GM18907 (cell line): ENCODE data around the gene LIAS.
"Not testable (repeated sequence)": the region's sequence is repeated elsewhere in the genome, so short reads cannot be mapped to it uniquely, and the experiment has no call there.

Experiments used
- ATAC-seq: cut with Tn5 transposase; IDR thresholded peaks from one replicate; pipeline ENCODE4 v1.9.1; 2021; ENCODE audit warnings: mild to moderate bottlenecking, moderate library complexity; ENCODE audit not compliant: unreplicated experiment

LIAS gene

DNA sequence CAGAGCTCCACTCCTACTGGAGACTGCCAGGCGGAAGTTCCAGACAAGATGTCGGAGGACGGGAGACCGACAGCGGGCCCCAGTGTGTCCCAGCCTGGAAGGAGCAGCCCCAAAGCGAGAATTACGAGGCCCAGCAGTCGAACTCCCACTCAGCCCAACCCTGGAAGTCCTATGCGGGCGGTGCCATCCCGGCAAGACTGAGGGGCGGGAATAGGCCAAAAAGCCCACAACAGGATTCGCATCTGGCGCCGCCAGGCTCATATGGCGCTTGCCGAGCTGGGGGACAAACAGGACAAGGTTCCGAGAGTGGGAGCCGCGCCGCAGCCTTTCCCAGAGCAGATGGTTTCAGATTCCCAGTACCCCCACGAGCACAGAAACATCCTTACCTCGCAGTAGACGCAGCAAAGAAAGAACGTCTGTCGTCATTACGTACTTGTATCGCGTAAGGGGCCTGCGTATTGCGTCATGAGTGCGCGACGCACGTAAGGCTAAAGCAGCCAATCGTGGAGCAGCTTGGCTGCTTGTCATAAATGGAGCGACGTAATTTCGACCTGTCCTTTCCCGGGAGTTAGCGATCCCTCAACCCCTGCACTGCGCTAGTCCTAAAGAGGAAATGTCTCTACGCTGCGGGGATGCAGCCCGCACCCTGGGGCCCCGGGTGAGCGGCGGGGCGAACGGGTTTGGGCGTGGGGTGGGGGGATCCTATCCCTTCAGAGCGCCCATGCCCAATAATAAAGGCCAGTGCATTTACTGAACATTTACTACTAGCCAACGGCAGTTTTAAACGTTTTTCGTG, at the start of gene LIAS, which contains the start of gene RPL9:
Gene LIAS, plus strand, starts transcription at position 552 of the 796 bp plus-strand sequence. Its CDS starts 62 bp downstream, at position 614.
Gene RPL9, minus strand, starts transcription at position 418 of the 796 bp plus-strand sequence. CDS start 483 bp downstream, outside the sequence.
- ATAC-seq = peak; percentile 92

DNA sequence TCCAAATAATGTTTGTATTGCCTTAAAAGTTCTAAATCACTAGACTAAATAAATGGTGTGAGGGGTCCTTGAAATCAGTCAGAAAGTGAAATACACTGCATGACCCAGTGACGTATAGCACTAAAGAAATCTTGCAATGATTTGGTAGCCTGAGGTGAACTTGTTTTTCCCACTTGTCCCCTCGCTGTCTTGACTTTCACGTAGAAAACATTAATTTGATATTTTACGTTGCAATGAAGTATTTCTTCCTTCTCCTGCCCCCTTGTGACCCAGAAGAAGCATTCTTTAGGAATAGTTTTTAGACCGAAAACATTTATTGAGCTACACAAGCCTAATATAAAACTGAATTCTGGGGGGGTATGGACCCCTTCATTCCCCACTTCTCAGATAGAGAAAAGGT, 48.4 kb upstream of the LIAS start:
- no peak for ATAC-seq

DNA sequence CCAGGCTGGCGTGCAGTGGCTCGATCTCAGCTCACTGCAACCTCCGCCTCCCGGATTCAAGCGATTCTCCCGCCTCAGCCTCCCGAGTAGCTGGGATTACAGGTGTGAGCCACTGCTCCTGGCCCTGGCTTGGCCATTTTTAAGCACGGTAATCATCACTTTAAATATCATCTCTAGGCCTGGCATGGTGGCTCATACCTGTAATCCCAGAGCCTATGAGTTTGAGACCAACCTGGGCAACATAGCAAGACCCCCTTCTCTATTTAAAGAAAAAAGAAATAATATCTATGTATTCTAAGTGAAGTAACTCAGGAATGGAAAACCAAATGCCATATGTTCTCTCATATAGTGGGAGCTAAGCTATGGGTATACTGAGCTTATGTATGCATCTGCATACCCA, 47.3 kb upstream of the LIAS start:
- not testable (repeated sequence) for ATAC-seq

DNA sequence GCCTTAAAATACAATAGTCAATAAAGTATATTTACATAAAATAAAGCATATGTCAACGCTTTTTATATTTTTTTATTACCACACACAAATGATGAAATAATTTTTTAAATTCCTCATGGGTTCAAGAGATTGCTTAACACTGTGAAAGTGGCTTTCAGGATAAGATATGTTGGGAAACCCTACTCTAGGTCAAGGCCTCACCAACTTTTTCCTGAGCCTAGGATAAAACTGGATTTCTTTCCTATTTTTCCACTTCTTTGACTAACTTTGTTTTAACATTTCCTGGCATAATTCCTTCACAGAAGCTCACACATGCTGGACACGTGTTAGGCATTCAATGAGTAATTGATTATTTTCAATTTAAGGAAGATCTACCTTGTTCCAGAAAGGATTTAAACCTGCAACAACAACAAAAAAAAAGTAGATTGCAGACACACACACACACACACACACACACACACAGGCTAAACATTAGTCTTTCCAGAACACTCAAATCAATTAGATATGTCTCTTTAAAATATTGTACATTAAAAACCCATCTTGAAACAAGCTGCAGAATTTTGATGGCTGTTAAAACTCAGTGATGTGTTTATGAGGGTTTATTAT, 43.1 kb upstream of the LIAS start:
- ATAC-seq = no peak

DNA sequence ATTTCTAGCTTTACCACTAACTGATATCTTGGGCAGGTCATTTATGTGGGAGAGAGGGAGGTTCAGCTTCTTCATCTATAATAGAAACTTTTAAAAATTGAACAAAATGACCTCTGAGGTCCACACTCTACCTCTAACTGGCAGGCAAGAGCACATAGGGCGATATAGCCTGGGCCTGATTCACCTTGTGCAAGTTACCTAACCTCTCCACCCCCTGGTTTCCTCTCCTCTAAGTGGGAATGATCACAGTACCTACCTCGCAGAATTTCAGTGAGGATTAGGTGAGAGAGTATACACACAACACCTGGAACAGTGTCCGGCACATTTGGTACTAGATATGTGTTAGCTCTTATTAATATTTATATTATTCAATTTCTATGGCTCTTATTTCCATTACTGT, 36.6 kb upstream of the LIAS start:
- no peak for ATAC-seq

DNA sequence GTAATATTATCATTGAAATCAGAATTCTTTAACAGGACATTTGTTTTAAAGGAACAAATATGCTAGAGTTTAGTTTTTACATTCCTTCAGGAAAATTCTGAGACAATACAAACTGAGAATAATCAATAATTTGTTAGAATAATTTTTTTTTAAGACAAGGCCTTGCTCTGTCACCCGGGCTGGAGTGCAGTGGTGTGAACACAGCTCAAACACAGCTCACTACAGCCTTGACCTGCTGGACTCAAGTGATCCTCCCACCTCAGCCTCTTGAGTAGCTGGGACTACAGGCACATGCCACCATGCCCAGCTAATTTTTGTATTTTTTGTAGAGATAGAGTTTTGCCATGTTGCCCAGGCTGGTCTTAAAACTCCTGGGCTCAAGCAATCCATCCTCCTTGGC, 33.6 kb upstream of the LIAS start:
- not testable (repeated sequence) for ATAC-seq

DNA sequence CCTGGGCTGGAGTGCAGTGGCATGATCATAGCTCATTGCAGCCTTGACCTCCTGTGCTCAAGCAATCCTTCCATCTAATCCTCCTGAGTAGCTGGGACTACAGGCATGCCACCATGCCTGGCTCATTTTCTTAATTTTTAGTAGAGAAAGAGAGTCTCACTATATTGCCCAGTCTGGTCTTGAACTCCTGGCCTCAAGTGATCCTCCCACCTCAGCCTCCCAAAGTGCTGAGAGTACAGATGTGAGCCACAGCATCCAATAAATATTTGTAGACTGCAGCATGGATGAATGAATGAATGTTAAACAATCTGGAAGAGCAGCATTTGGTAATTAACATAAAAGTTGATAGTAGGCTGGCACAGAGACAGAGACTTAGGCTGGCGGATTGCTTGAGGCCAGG, 32.1 kb upstream of the LIAS start:
- ATAC-seq = no peak

DNA sequence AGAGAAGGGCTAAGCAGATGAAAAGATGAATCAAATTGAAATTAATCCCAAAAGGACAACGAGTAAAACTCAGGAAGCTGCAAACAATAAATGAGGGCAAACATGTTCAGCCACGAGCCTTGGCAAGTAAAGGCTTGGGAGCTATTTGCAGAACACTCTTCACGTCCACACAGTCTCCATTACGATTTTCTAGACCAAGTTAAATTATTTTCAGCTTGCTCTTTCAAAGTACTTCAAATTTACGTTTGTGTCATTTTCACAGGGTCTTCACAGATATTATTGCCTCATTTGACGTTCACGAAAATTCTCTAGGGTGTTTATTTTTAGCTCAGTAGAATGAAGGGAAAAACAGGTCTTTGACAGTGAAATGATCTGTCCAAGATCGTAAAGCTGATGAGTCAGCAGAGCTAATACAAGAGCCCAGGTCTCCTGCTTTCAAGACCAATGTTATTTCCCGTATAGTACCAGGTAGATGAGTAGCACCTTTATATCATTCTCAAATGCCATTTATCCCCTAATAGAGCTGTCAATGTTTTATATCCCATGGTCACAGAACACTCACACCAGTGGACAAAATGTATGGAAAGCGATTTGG, 31.2 kb upstream of the LIAS start:
- no peak for ATAC-seq

DNA sequence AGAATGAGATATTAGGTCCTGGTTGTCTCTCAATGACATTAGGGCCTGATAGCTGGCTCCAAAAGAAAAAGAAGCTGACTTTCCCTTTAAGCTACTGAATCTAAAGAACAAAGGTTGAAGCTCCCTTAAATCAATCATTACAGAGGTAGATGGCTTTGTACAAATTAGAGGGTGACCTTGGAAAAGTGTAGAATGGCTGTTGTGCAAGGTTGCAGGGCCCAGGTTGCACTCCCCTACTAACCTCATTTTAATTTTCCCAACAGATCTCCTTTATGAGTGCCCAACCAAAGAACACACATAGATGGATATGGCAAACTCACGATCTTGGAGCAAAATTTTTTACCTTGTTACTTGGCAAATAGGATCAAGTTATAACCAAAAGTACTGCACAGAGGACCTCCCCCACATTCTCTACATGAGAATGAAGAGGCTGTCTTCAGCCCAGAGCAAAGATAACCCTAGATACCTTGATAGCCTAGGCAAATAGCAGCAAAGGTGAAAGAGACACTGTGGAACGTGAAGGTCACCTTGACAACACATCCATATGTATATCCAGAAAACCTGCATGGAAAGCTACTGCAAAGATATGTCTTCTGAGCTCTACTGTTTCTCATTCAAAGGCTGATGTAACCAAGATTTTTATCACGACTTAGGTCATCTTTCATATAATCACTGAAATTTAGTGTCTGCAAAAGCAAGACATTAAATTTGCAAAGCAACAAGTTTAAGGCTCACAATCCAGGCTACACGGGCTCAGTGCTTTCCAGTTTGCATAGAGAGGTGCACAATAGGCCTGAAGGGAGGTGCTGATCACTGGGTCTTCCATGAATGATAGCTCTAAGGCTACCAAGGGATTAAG, 29.2 kb upstream of the LIAS start:
- ATAC-seq = no peak

DNA sequence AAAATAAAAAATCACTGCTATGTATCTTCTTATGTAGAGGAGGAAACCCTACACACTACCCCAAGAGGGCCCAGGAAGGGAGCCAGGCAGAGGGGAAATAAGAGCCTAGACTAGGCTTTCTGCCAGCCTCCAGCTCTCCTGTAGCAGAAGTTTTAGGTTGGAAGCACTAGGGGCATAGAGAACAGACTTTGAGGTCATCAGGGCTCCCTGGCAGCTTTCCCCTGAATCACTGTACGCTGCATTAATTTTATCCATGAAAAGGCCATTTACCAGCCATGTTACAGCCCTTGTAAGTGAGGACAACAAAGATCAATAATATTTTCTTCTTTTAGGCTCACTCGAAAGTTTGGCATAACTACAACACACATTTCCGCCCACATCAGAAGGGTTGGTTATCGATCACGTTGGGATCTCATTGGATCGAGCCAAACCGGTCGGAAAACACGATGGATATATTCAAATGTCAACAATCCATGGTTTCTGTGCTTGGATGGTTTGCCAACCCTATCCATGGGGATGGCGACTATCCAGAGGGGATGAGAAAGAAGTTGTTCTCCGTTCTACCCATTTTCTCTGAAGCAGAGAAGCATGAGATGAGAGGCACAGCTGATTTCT, 24.9 kb upstream of the LIAS start:
- ATAC-seq = no peak

DNA sequence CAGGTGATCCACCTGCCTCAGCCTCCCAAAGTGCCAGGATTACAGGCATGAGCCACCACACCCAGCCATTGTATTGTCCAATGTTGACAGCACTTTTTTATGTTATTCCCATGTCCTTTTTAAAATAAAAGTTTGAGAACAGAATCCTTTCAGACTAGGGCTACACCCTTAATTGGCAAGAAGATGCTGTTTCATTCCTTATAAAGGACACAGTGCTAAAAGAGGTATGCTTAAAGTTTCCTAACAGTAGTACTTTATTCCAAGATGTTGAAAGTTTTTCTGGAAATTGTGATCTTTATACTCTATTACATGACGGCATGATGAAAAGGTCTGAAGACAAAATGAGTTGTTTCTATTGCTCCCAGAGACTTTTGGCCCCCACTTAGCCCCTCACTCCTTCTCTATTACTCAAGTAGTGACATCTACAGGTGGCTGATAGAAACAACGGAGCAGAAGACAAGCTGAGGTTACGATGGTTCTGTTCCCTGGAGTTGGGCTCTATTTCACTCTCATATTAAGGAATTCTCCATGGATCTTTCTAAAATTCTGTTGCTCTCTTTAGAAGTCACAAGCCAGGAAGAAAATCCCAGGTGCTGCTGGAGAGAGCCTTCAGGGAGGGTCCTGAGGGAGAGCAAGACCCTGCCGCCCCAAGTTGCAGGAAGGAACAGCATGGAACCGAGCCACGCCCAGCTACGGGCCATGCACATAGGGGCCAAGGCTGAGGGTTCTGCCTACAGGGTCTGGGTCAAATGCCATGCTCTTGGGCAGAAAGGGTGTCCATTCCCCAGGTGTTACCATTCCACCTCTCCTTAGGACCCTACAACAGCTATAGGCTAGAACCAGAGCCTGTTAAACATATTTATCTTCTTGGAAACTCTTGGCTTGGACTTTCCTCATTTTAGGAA, 22.9 kb upstream of the LIAS start:
- ATAC-seq = no peak

DNA sequence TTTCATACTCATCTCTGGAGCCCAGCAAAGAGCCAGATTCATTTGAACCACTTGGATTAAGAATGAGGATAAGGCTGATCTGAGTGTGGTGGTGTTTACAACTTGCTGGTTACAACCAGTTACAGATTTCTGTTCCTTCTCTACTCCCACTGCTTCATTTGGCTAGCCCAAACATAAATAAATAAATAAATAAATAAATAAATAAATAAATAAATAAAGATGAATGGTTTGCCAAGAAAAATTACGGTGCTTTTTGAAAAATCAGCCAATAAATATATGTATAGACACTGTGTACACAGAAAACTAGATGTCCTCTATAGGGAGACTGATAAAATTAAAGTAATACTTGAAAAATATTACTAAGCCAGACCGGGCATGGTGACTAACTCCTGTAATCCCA, 17.3 kb upstream of the LIAS start:
- no peak for ATAC-seq

DNA sequence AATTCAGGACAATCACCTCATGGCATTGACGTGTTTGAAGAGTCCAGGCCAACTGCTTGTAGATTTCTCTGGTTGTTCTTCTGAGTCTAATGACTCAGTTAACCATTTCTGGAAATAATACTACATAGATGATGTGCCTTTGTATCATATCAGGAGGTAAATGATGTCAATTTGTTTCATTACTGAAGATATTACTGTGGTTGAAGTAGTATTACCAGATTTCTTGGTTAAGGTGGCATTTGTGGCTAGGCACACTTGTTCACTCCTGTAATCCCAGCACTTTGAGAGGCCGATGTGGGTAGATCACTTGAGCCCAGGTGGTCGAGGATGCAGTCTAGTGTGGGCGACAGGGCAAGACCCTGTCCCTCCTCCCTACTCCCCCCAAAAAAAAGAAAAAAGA, 15.9 kb upstream of the LIAS start:
- ATAC-seq = no peak

DNA sequence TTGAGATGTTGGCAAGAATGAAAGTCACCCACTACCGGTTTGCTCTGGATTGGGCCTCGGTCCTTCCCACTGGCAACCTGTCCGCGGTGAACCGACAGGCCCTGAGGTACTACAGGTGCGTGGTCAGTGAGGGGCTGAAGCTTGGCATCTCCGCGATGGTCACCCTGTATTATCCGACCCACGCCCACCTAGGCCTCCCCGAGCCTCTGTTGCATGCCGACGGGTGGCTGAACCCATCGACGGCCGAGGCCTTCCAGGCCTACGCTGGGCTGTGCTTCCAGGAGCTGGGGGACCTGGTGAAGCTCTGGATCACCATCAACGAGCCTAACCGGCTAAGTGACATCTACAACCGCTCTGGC, 12.4 kb upstream of the LIAS start:
- no peak for ATAC-seq

DNA sequence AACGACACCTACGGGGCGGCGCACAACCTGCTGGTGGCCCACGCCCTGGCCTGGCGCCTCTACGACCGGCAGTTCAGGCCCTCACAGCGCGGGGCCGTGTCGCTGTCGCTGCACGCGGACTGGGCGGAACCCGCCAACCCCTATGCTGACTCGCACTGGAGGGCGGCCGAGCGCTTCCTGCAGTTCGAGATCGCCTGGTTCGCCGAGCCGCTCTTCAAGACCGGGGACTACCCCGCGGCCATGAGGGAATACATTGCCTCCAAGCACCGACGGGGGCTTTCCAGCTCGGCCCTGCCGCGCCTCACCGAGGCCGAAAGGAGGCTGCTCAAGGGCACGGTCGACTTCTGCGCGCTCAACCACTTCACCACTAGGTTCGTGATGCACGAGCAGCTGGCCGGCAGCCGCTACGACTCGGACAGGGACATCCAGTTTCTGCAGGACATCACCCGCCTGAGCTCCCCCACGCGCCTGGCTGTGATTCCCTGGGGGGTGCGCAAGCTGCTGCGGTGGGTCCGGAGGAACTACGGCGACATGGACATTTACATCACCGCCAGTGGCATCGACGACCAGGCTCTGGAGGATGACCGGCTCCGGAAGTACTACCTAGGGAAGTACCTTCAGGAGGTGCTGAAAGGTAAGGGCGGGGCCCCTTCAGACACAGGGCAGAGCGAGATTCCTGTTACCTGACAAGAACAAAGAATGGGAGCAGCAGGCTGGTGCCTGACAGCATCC, 11.8 kb upstream of the LIAS start:
- ATAC-seq = peak; percentile 86

DNA sequence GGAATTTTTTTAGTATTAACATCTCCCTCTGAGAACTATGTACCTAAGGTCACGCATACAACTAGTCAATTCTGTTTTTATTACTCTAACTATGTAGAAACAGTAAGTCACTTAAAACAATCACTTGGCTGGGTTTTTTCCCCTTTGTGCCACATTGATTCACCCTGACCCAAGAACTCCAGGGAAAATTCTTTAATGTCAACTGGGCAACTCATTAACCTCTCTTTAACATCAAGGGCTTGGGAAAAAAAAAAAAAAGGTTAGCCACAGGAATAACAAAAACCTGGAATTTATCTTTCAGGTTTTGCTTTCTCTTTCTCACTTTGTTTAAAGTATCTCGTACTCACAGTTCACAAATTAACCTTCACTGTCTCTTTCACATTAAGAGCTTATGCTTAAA, 8.2 kb upstream of the LIAS start:
- ATAC-seq = no peak

DNA sequence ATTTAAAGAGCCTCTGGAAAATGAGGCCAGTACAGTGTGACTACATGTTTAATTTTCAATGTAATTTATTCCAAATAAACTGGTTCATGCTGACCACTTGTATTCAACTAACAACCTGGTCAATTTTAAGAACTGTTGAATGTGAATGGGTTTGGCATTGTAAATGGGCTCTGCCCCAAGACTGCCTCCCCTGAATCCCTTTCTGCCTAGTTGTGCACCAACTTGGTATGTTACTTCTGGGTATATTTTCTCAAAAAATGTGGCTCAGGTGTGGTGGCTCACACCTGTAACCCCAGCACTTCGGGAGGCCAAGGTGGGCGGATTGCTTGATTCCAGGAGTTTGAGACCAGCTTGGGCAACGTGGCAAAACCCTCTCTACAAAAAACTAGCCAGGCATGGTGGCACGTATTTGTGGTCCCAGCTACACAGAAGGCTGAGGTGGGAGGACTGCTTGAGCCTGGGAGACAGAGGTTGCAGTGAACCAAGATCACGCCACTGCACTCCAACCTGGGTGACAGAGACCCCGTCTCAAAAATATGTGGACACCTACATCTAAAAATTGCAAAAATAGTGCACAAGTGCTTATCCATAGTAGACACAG, 7.3 kb upstream of the LIAS start:
- no peak for ATAC-seq

DNA sequence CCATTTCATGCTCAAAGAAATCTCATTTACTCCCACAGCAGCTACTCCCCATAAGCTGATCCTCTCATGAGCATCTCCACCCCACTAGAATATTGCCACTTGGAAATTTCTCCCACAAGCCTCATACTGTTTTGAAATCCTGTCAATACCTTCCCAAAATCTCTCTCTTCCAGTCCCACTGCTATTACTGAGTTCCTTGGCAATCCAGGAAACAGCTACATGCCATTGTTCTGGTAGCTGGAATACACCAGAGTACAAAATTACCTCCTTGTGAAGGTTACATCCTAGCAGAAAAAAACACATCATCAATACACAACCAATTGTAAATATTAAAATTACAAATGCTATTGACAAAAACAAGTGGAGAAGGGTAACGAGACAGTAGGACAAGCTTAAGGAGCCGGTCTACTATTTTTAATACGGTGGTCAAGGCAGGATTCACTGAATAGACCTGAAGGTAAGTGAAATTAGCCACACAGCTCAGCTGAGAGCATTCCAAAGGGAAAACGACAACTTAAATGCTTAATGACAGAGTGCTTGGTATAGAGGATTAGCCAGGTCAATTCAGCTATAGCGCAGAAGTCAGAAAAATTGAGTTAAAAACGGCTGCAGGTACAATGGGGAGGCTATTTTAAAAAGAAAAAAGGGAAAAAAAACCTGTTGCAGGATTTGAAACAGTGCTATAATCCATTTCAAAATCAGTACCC, 6.5 kb upstream of the LIAS start:
- no peak for ATAC-seq
